Memory B cell (primary cell): ENCODE results near the gene SLC1A4.
A peak's percentile ranks its signal among the peaks of the same experiment; 100 is the strongest.

Experiments used
- ATAC-seq: fragments of 150-1000 bp; cut with Tn5 transposase; 2 replicates; pipeline ENCODE4 v1.10.0; 2021; ENCODE audit warnings: low read depth, mild to moderate bottlenecking, moderate library complexity
- DNase-seq, 2 donors: peaks; one replicate each; pipeline ENCODE4 v3.0.0; 2022; ENCODE audit warnings: low spot score in 2 of 2
- H3K27ac Mint-ChIP-seq: one replicate; pipeline ENCODE4 v1.8.0; 2022; ENCODE audit warnings: mild to moderate bottlenecking, moderate library complexity, mixed read lengths
- H3K27me3 Mint-ChIP-seq: one replicate; pipeline ENCODE4 v1.8.0; 2022; ENCODE audit warnings: mixed read lengths
- H3K36me3 Mint-ChIP-seq: one replicate; pipeline ENCODE4 v1.8.0; 2022; ENCODE audit warnings: mild to moderate bottlenecking, mixed read lengths
- H3K4me1 Mint-ChIP-seq: one replicate; pipeline ENCODE4 v1.8.0; 2022; ENCODE audit warnings: mixed read lengths
- H3K4me3 Mint-ChIP-seq: one replicate; pipeline ENCODE4 v1.8.0; 2022; ENCODE audit warnings: mild to moderate bottlenecking, moderate library complexity, mixed read lengths
- H3K9me3 Mint-ChIP-seq: one replicate; pipeline ENCODE4 v1.8.0; 2022; ENCODE audit warnings: mixed read lengths

The SLC1A4 gene

GRCh38 chr2:64989126-64989981 is at the start of gene SLC1A4:
TSS of gene SLC1A4 (plus strand) at chr2:64989399. CDS start at chr2:64989644, 245 bp downstream.
- peaks cover 32% of the 10 kb centered on the region for H3K4me1 Mint-ChIP-seq

DNA sequence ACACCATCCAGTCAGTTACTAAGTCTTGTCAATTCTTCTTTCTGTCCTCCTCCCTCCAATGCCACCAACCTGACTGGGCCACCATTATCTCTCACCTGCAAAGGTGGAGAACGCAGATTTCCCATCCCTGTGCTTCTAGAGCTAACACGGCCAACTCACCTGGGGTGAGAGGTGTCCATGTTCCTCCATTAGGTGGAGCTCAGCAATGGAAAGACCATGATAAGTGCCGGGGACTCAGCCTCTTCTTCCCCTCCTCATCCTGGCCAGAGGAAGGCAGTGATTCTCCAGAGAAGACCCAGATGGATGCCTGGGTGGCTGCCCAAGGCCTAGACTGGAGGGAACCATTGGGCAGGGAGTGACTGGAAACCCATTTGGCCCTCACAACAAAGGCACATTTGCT is 48.1 kb upstream of the SLC1A4 start:
- peaks cover 38% of the 10 kb centered on the region for H3K4me1 Mint-ChIP-seq

More at GRCh38 chr2:64989126-64989981, at the start of gene SLC1A4:
- no peaks in the 10 kb centered on the region for H3K36me3 Mint-ChIP-seq
- H3K9me3 Mint-ChIP-seq, result no peaks in the 10 kb centered on the region
- H3K4me3 Mint-ChIP-seq, result peak within 1 kb of the TSS; percentile 94
- ATAC-seq, result peak; percentile 82
- peak within 1 kb of the TSS; percentile 80 for H3K27ac Mint-ChIP-seq
- no peaks in the 10 kb centered on the region for H3K27me3 Mint-ChIP-seq
- peak; percentile 53 to 67 for DNase-seq

GRCh38 chr2:64941801-64942200 is 47.4 kb upstream of the SLC1A4 start:
- H3K9me3 Mint-ChIP-seq, result no peaks in the 10 kb centered on the region
- peak overlapping the region; percentile 49 for H3K27ac Mint-ChIP-seq
- no peaks in the 10 kb centered on the region for H3K36me3 Mint-ChIP-seq
- no peaks in the 10 kb centered on the region for H3K27me3 Mint-ChIP-seq
- DNase-seq (no peak), ATAC-seq (no peak)
- H3K4me1 Mint-ChIP-seq, result peaks cover 44% of the 10 kb centered on the region
- H3K4me3 Mint-ChIP-seq, result no peak overlapping the region

More for the DNA sequence above, 48.1 kb upstream of the SLC1A4 start:
- Mint-ChIP-seq H3K9me3 (no peaks in the 10 kb centered on the region), H3K36me3 (no peaks in the 10 kb centered on the region), H3K27ac (peak overlapping the region; percentile 83), H3K27me3 (no peaks in the 10 kb centered on the region), H3K4me3 (no peak overlapping the region)
- ATAC-seq (no peak), DNase-seq (no peak)

- Mint-ChIP-seq H3K4me1 (peaks cover 47% of the 10 kb centered on the region), H3K9me3 (no peaks in the 10 kb centered on the region), H3K27me3 (no peaks in the 10 kb centered on the region), H3K36me3 (no peaks in the 10 kb centered on the region), H3K4me3 (no peak overlapping the region), H3K27ac (no peak overlapping the region)
- ATAC-seq, result no peak
- DNase-seq, result no peak
Observed at GRCh38 chr2:64942693-64943092, 46.5 kb upstream of the SLC1A4 start.

GRCh38 chr2:64943387-64944150 is 45.6 kb upstream of the SLC1A4 start:
- no peaks in the 10 kb centered on the region for H3K36me3 Mint-ChIP-seq

GRCh38 chr2:64944484-64944883 is 44.7 kb upstream of the SLC1A4 start:
- Mint-ChIP-seq H3K36me3 (no peaks in the 10 kb centered on the region), H3K4me1 (peaks cover 37% of the 10 kb centered on the region), H3K27me3 (no peaks in the 10 kb centered on the region), H3K9me3 (no peaks in the 10 kb centered on the region), H3K4me3 (no peak overlapping the region), H3K27ac (peak overlapping the region; percentile 95)
- DNase-seq (no peak), ATAC-seq (no peak)

More at GRCh38 chr2:64943387-64944150, 45.6 kb upstream of the SLC1A4 start:
- H3K4me1 Mint-ChIP-seq, result peaks cover 45% of the 10 kb centered on the region
- H3K4me3 Mint-ChIP-seq, result no peak overlapping the region
- no peaks in the 10 kb centered on the region for H3K9me3 Mint-ChIP-seq
- DNase-seq (no peak), ATAC-seq (no peak)
- H3K27me3 Mint-ChIP-seq, result no peaks in the 10 kb centered on the region
- H3K27ac Mint-ChIP-seq, result no peak overlapping the region

DNA sequence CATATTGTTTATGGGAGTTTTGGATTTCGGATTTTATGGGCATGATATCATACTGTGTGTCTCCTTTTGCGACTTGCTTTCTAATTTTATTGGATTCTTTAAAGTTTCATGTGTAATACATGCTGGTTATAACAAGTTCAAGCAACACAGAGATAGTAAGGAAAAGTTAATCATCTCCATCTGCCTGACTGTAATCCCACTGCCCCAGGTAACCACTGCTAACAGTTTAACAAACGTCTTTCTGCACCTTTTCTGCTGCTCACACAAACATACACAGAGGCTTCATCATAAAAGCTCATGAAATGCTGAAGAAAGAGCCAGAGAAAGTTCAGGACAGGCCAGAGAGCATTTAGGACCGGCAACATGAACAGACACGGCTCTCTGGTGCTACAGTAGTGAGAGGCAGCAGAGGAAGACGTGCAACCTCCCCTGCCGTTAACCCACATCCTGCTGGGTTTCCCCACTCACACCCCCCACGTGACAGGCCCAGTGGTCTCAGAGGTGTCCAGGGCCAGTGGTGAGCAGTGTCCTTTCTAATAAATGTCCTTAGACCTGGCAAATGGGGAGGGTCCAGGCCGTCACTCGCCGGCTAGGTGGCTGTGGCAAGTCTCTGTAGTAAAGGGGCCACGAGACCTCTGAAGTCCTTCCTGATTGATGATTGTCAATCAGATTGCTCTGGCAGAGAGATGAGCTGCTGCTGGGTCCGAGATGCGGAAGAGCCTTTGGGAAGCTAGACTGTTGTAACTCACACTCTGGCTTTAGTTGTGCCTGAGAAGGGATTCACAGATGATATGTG is 43.0 kb upstream of the SLC1A4 start:
- peak; percentile 46 to 51 for DNase-seq
- H3K4me1 Mint-ChIP-seq, result peaks cover 36% of the 10 kb centered on the region
- peak overlapping the region; percentile 95 for H3K27ac Mint-ChIP-seq
- H3K27me3 Mint-ChIP-seq, result no peaks in the 10 kb centered on the region
- no peaks in the 10 kb centered on the region for H3K9me3 Mint-ChIP-seq
- no peaks in the 10 kb centered on the region for H3K36me3 Mint-ChIP-seq
- peak overlapping the region; percentile 66 for H3K4me3 Mint-ChIP-seq
- peak; percentile 99 for ATAC-seq

DNA sequence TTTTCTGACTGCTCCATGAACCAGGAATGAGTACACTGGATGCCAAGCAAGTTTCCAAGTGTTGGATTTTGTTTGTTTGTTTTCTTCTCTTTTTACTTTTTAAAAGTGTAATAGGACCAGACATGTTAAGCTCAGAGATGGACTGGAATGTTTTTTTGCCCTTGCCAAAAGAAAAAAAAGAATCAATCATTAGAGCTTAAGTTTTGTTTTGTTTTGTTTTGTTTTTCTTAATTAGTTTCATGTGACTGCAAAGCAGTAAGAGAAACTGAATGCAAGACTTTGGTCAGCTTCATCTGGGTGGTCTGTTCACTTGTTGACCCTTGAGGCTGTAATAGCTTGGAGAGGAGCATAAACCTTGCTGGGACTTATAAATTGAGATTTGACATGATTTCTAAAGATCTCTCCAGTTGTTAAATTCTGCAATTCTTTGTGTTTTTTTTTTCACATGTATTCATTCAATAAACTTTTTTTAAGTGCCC is 42.4 kb upstream of the SLC1A4 start:
- ATAC-seq (no peak), DNase-seq (no peak)
- peaks cover 40% of the 10 kb centered on the region for H3K4me1 Mint-ChIP-seq
- peak overlapping the region; percentile 66 for H3K4me3 Mint-ChIP-seq
- no peaks in the 10 kb centered on the region for H3K36me3 Mint-ChIP-seq
- H3K9me3 Mint-ChIP-seq, result no peaks in the 10 kb centered on the region
- no peaks in the 10 kb centered on the region for H3K27me3 Mint-ChIP-seq
- H3K27ac Mint-ChIP-seq, result peak overlapping the region; percentile 95

DNA sequence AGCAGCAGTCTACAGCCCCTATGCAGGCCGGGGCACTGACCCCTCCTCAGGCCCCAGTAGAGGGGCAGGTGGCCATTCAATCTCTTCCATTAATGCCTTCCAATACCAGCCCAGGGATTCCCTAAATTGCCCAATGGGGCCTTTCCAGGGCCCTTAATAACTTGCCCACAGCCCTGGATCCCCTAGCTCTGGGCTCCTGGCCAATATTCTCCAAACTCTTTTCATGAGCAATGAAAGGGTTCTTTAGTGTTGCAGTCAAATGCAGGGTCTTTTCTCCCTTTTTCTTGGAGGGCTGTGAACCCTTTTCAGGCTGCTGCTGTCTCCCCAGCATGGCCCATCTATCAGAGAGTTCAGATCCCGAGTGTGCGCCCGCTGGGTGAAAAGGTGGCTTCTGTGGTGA is 41.3 kb upstream of the SLC1A4 start:
- no peaks in the 10 kb centered on the region for H3K36me3 Mint-ChIP-seq
- H3K4me3 Mint-ChIP-seq, result no peak overlapping the region
- H3K4me1 Mint-ChIP-seq, result peaks cover 35% of the 10 kb centered on the region
- no peak for DNase-seq
- no peaks in the 10 kb centered on the region for H3K9me3 Mint-ChIP-seq
- no peak for ATAC-seq
- no peaks in the 10 kb centered on the region for H3K27me3 Mint-ChIP-seq
- peak overlapping the region; percentile 95 for H3K27ac Mint-ChIP-seq

DNA sequence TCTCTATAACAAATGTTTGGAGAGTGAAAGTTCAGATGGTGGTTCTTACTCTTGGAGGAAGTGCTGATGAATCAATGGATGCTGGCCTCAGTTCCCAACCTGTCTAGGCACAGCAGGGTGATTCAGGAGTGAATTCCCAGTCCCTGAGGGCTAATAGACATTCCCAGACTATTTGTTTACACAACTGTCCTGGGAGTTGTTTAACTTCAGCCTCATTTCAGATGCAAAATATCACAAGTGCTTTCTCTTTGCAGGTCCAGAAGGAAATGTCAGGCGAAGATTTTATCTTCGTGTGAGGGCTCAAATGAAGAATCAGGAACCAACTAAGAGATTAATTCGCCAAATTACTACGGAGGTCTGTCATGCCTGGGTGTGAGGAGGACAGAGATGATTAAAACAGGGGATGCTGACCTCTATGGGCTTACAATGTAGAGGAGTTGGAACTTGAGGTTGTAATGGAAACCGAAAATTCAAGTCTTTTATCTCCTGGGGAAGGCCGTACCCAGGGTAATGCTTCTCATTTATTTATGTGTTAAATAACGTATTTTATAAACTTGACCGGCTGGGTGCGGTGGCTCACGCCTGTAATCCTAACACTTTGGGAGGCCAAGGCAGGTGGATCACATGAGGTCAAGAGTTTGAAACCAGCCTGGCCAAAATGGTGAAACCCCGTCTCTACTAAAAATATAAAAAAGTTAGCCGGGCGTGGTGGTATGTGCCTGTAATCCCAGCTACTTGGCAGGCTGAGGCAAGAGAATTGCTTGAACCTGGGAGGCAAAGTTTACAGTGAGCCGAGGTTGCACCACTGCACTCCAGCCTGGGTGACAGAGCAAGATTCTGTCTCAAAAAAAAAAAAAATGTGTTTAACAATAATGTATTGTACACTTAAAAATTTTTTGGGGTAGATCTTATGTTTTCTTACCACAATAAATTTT is 38.7 kb upstream of the SLC1A4 start:
- Mint-ChIP-seq H3K36me3 (peaks cover 2% of the 10 kb centered on the region), H3K4me3 (no peak overlapping the region), H3K27ac (peak overlapping the region; percentile 9), H3K4me1 (peaks cover 26% of the 10 kb centered on the region), H3K27me3 (no peaks in the 10 kb centered on the region), H3K9me3 (peaks cover under 1% of the 10 kb centered on the region)
- DNase-seq (no peak), ATAC-seq (no peak)

DNA sequence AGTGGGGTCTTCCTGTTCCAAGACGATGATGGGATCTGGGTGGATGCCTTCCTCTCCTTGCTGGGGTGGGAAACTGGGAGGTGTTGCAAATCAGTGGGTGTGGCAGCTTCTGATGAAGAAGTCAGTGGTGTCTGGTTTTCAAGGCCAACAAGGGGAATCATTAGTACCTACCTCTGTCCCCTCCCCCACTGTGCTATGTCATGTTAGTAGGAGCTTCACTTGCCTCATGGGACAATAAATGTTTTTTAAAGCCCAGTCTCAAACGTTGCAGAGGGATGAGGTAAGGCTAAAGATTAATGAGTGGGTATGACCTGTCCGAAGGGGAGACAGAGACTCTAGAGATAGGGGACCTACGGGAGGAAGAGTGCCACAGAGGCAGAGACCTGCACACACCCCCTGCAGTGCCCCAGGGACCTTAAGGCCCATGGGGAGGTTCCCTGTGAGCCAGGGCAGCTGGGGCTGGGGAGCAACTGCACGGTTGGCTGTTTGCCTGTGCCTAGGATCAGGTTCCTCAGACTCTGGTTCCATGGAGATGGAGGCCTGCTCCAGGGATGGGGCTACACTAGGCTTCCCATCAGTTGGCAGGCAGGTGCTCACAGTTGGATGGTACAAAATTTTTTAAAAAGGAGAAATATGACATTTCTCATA is 37.8 kb upstream of the SLC1A4 start:
- H3K9me3 Mint-ChIP-seq, result peaks cover 3% of the 10 kb centered on the region
- no peaks in the 10 kb centered on the region for H3K27me3 Mint-ChIP-seq
- H3K36me3 Mint-ChIP-seq, result peaks cover 4% of the 10 kb centered on the region
- peaks cover 17% of the 10 kb centered on the region for H3K4me1 Mint-ChIP-seq
- no peak overlapping the region for H3K4me3 Mint-ChIP-seq
- no peak overlapping the region for H3K27ac Mint-ChIP-seq
- DNase-seq (no peak), ATAC-seq (no peak)

- no peak for ATAC-seq
Observed at GRCh38 chr2:64952096-64952495, 37.1 kb upstream of the SLC1A4 start.

More at GRCh38 chr2:64952096-64952495, 37.1 kb upstream of the SLC1A4 start:
- H3K27me3 Mint-ChIP-seq, result no peaks in the 10 kb centered on the region
- no peak overlapping the region for H3K27ac Mint-ChIP-seq
- H3K4me1 Mint-ChIP-seq, result peaks cover 10% of the 10 kb centered on the region
- no peak overlapping the region for H3K4me3 Mint-ChIP-seq
- H3K9me3 Mint-ChIP-seq, result peaks cover 3% of the 10 kb centered on the region
- DNase-seq, result no peak
- H3K36me3 Mint-ChIP-seq, result peaks cover 4% of the 10 kb centered on the region
